MCF 10A (cell line): ENCODE results near the gene STK35. TPM values are rescaled to one million over a fixed set of nuclear protein-coding genes. Genes with fewer than 3 reads are reported as not detected.

ENCODE experiments used
- Bru-seq: library from RNA; stranded (reverse); fragments of 400-500 nt; gene quantifications from one replicate; lab custom pipeline; 2021; lab: Mats Ljungman, UMichigan
- BruChase-seq, 2 experiments: library from RNA; stranded (reverse); fragments of 400-500 nt; gene quantifications; one replicate each; lab custom pipeline; 2021; lab: Mats Ljungman, UMichigan
- BruUV-seq: library from RNA; stranded (reverse); fragments of 400-500 nt; replicated peaks from 2 replicates; lab custom pipeline; 2021; lab: Mats Ljungman, UMichigan
- CTCF ChIA-PET: fragments of 300-600 bp; sonication (Branson Sonifier 250); formaldehyde crosslinking; extraction: SDS; loops from one replicate; lab custom pipeline; 2021; ENCODE audit warnings: antibody characterized with exemption, inconsistent platforms; lab: Yijun Ruan, JAX
- POLR2A ChIA-PET: fragments of 300-600, 350-650 bp; sonication (Branson Sonifier 250); formaldehyde crosslinking; extraction: SDS; loops from one replicate; lab custom pipeline; 2020; ENCODE audit warnings: antibody characterized with exemption, inconsistent platforms; lab: Yijun Ruan, JAX
- DNase-seq: peaks from one replicate; pipeline ENCODE4 v3.0.0-alpha.2; 2018; ENCODE audit not compliant: unreplicated experiment
- H3K27ac Mint-ChIP-seq: one replicate; pipeline ENCODE4 v1.8.0; 2022; ENCODE audit warnings: mild to moderate bottlenecking, low read depth, mixed read lengths; ENCODE audit not compliant: unreplicated experiment
- H3K27me3 Mint-ChIP-seq: one replicate; pipeline ENCODE4 v1.8.0; 2022; ENCODE audit warnings: mixed read lengths; ENCODE audit not compliant: insufficient read depth, unreplicated experiment
- H3K36me3 Mint-ChIP-seq: one replicate; pipeline ENCODE4 v1.8.0; 2022; ENCODE audit warnings: mild to moderate bottlenecking, moderate library complexity, mixed read lengths; ENCODE audit not compliant: insufficient read depth, unreplicated experiment
- H3K4me1 Mint-ChIP-seq: one replicate; pipeline ENCODE4 v1.8.0; 2022; ENCODE audit warnings: mixed read lengths; ENCODE audit not compliant: insufficient read depth, unreplicated experiment
- H3K4me3 Mint-ChIP-seq: one replicate; pipeline ENCODE4 v1.8.0; 2022; ENCODE audit warnings: mild to moderate bottlenecking, moderate library complexity, mixed read lengths; ENCODE audit not compliant: unreplicated experiment
- H3K9me3 Mint-ChIP-seq: one replicate; pipeline ENCODE4 v1.8.0; 2022; ENCODE audit warnings: mixed read lengths; ENCODE audit not compliant: unreplicated experiment
- intact Hi-C: fragments of 100-400 bp; cut with micrococcal nuclease; formaldehyde crosslinking; loops from 2 replicates; pipeline ENCODE4 v1.14.1; 2022
- long read RNA-seq: library from polyadenylated mRNA; stranded (forward); transcript quantifications from one replicate; pipeline ENCODE4 v2.0.0, GENCODE V29; 2022
- total RNA-seq: library from RNA; stranded (reverse); gene quantifications from 2 replicates; pipeline ENCODE4 v1.2.3, GENCODE V29; 2022
- TF ChIP-seq, protein P1 (sequence below): fragments of 200-600 bp; IDR thresholded peaks from one replicate; pipeline ENCODE4 v1.8.0; 2022; ENCODE audit warnings: antibody characterized with exemption, mild to moderate bottlenecking; ENCODE audit not compliant: unreplicated experiment

Gene STK35
- total RNA-seq (18.2 and 21.3 TPM in 2 replicates), Bru-seq, nascent RNA (percentile 77 among the genes with signal in this experiment), BruChase-seq, experiment 1, labeled RNA remaining after a 6-hour chase (percentile 83 among the genes with signal in this experiment), BruChase-seq, experiment 2, labeled RNA remaining after a 2-hour chase (percentile 80 among the genes with signal in this experiment)
- long read RNA-seq, partial matches to known transcripts, result 17 of 44 reads
- long read RNA-seq, other reads (novel, unspliced or antisense), result 27 of 44 reads

DNA sequence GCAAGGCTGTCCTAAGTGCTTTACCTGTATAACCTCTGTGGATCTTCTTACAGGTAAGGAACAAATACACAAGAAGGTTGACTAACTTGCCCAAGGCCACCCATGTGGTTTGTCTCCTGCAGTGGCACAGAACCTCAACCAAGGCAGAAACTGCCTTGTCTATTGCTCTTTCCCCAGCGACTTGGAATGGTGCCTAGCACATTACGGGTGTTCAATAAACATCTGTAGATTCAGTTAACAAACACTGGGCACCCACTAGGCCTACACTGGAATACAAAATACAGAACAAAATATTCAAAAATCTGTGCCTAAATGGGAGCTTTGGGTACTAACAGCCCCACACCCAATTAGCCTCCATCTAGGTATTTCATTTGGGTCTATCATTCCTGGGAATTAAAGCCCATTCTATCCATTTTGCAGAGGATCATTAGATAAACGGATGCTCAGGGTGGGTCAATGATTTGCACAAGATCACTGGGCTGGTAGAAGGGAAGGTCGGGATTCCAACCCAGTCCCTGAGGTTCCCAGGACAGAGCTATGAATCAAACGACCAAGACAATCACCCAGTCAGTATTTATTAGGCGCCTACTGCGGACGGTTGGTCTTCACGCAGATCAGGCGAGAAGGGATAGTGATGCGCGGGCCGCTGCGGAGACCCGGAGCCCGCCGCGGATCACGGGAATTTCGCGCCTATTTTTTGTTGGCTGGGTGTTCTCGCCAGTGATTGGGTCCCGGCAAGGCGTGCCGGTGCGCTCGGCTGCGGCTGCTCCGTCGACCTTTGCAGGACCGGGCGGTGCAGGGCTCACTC lies at the start of gene STK35:
Gene STK35 (plus strand): TSS at position 771 of the 808 bp plus-strand sequence. CDS start 55 bp downstream, outside the sequence.
- Mint-ChIP-seq H3K36me3 (peaks cover 16% of the 10 kb centered on the region), H3K27ac (peak within 1 kb of the TSS; percentile 100), H3K9me3 (no peaks in the 10 kb centered on the region), H3K4me1 (peaks cover 19% of the 10 kb centered on the region), H3K27me3 (no peaks in the 10 kb centered on the region), H3K4me3 (peak within 1 kb of the TSS; percentile 86)
- DNase-seq, result no peak
- POLR2A ChIA-PET, result interaction anchor here (0.7 to 5.3 kb wide), 17 partner anchors 9 to 369 kb away, joined by 3 to 42 read pairs (median 8); partner anchors contain the start of gene SNRPB
- TF ChIP-seq, protein P1, sequence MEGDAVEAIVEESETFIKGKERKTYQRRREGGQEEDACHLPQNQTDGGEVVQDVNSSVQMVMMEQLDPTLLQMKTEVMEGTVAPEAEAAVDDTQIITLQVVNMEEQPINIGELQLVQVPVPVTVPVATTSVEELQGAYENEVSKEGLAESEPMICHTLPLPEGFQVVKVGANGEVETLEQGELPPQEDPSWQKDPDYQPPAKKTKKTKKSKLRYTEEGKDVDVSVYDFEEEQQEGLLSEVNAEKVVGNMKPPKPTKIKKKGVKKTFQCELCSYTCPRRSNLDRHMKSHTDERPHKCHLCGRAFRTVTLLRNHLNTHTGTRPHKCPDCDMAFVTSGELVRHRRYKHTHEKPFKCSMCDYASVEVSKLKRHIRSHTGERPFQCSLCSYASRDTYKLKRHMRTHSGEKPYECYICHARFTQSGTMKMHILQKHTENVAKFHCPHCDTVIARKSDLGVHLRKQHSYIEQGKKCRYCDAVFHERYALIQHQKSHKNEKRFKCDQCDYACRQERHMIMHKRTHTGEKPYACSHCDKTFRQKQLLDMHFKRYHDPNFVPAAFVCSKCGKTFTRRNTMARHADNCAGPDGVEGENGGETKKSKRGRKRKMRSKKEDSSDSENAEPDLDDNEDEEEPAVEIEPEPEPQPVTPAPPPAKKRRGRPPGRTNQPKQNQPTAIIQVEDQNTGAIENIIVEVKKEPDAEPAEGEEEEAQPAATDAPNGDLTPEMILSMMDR, result no peak
- TSS peak; percentile 37 for BruUV-seq
- CTCF ChIA-PET, result interaction anchor here (0.5 to 4.5 kb wide), 9 partner anchors 8 to 606 kb away, joined by 3 to 27 read pairs (median 3); no protein-coding TSS in a partner anchor
- intact Hi-C loops, result loop anchor here (1.0 to 10.0 kb wide), 4 partner anchors 54 to 626 kb away; no protein-coding TSS in a partner anchor

DNA sequence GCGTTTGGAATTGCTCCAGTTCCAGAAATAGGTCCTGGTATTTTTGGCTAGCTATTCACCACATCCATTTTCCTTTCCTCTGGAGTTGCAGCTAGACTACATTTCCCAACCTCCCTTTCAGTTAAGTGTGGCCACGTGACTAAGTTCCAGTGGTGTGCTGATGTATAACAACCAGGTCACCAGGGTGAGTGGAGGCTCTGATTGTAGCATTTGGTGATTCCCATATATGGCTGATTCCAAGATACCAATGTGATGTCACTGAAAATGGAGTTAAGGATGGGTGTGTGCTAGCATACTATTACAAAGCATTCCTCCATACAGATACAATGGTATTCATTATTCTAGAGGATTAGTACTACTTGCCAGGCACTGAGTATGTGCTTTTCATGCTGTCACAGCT lies 49.7 kb upstream of the STK35 start:
- ChIA-PET CTCF (interaction anchor here (2.7 kb wide), 1 partner anchor 13 kb away, joined by 10 read pairs; no protein-coding TSS in a partner anchor), POLR2A (no interaction called here)
- no TSS peak for BruUV-seq
- H3K36me3 Mint-ChIP-seq, result no peaks in the 10 kb centered on the region
- H3K4me1 Mint-ChIP-seq, result no peaks in the 10 kb centered on the region
- H3K9me3 Mint-ChIP-seq, result no peaks in the 10 kb centered on the region
- intact Hi-C loops, result no loop called here
- H3K27me3 Mint-ChIP-seq, result peaks cover 81% of the 10 kb centered on the region
- DNase-seq, result no peak
- no peak overlapping the region for H3K4me3 Mint-ChIP-seq
- H3K27ac Mint-ChIP-seq, result no peak overlapping the region
- TF ChIP-seq, protein P1, result no peak

DNA sequence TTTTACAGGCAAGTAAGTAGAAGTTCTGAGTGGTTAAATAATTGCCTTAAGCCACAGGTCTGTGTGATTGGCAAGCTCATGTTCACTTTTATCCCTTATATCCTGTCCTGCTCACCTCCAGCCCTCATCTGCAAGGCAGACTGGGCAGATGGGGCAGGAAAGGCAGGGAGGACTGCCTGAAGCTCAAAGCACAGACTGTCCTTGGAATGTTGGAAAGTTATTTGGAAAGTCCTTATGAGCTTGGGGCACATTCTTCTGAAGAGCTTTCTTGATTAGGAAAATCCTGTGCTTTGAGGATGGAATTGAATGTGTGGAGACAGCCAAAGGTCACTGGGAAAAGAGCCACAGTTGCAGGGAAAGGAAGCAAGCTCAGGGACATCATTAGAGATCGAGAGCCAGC lies 48.9 kb upstream of the STK35 start:
- peaks cover 3% of the 10 kb centered on the region for H3K9me3 Mint-ChIP-seq
- H3K36me3 Mint-ChIP-seq, result no peaks in the 10 kb centered on the region
- H3K4me3 Mint-ChIP-seq, result no peak overlapping the region
- ChIA-PET POLR2A (interaction anchor here (0.5 kb wide), 1 partner anchor 74 kb away, joined by 3 read pairs; no protein-coding TSS in a partner anchor), CTCF (interaction anchor here (0.6 to 2.7 kb wide), 2 partner anchors 12 to 1643 kb away, joined by 3 to 10 read pairs; no protein-coding TSS in a partner anchor)
- BruUV-seq, result no TSS peak
- intact Hi-C loops, result no loop called here
- TF ChIP-seq, protein P1, result no peak
- no peaks in the 10 kb centered on the region for H3K4me1 Mint-ChIP-seq
- no peak overlapping the region for H3K27ac Mint-ChIP-seq
- DNase-seq, result no peak
- H3K27me3 Mint-ChIP-seq, result peaks cover 81% of the 10 kb centered on the region
